ENCODE measurements around the gene TC2N. TPM values are rescaled to one million over a fixed set of nuclear protein-coding genes. Genes with fewer than 3 reads are reported as not detected.

TC2N gene
- total RNA-seq, 2 experiments from 2014 or later: 48.8 to 49.3 TPM

DNA sequence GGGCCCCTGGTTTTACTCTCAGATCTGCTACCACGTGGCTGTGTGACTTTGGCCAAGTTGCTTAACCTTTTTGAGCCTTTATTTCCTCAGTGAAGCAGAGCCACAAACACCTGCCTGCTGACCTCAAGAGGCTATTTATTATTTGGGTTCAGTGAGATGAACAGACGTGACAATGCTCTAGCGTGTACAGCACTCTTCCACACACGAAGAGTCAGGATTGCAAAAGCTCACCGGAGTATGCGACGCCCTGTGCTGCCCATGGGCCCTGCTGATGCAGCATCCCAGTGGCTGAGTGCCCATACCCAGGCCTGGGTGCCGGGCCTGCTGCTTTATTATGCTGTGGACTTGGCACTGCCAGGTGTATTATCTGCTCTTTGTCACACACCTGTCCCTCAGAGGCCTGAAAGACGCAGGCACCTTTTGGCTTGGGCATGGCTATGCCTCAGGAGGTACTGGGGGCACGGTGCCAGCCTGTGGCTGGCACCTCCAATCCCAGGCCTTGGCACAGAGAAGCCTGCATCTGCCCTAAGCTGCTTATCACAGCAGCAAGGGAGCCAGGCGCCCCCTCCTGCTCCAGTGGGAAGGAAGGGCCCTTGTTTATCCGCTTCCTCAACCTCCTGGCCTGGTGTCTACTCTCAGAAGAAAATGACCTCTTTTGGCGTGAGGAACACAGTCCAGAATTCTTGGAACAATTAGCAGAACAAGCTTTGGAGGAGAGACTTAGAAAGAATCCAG is 22.3 kb upstream of the TC2N start:
- intact Hi-C loops (cut with DNase I, micrococcal nuclease): no loop called here
- ChIA-PET CTCF (interaction anchor here (0.8 kb wide), 1 partner anchor 279 kb away, joined by 3 read pairs; no protein-coding TSS in a partner anchor), POLR2A (interaction anchor here (0.6 kb wide), 2 partner anchors 11 to 825 kb away, joined by 3 to 7 read pairs; no protein-coding TSS in a partner anchor)
- peaks cover 3% of the 10 kb centered on the region for H3K36me3 Mint-ChIP-seq (ENCODE audit: low read depth)
- H3K27me3 Mint-ChIP-seq: no peaks in the 10 kb centered on the region
- H3K4me3 Mint-ChIP-seq: no peak overlapping the region
- ATAC-seq: no peak
- no peaks in the 10 kb centered on the region for H3K9me3 Mint-ChIP-seq (ENCODE audit: low read depth)
- H3K27ac Mint-ChIP-seq: no peak overlapping the region
- H3K4me1 Mint-ChIP-seq: peaks cover 51% of the 10 kb centered on the region
- no peak for DNase-seq

DNA sequence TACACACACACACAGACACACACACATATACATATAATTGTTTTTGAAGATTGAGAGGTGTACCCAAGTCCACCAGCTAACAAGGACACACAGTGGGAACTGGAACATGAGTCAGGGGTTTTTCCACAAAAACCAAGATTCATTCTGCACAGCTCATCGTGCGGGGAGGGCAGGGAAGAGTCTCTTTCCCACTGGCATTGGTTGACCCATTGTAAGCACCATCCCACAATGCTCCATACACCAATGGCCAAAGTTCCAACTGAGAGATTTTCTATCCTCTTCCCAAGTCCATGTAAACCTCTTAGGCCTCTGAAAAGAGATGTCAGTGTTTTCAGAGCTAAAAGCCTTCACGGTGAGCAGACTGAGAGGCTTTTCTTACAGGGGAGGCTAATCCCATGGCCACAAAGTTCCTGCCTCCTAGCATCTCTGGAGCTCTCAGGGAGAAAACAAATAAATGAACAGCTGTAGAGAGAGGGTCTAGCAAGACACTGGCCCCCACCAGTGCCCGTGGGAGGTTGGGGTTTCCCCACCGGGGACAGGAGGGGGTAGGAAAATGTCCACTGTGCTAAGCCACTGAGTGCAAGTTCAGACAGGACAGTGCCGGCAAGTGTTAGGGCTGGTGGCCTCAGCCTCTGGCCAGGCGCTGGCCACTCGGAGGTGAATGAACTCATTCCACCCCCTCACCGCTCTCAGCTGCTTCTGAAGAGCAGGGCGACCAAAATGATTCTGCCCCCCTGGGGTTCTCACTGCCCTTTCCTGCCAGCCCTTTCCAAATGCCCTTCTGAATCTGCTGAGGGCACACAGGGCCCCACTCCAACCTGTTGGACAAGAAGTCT is 21.5 kb upstream of the TC2N start:
- intact Hi-C loops (cut with DNase I, micrococcal nuclease): no loop called here
- ChIA-PET POLR2A (no interaction called here), CTCF (interaction anchor here (1.1 kb wide), 1 partner anchor 23 kb away, joined by 5 read pairs; no protein-coding TSS in a partner anchor)
- Mint-ChIP-seq H3K27ac (no peak overlapping the region), H3K4me3 (no peak overlapping the region), H3K4me1 (peaks cover 48% of the 10 kb centered on the region), H3K9me3 (ENCODE audit: low read depth) (no peaks in the 10 kb centered on the region), H3K27me3 (no peaks in the 10 kb centered on the region), H3K36me3 (ENCODE audit: low read depth) (peaks cover 3% of the 10 kb centered on the region)
- ATAC-seq (no peak), DNase-seq (no peak)

DNA sequence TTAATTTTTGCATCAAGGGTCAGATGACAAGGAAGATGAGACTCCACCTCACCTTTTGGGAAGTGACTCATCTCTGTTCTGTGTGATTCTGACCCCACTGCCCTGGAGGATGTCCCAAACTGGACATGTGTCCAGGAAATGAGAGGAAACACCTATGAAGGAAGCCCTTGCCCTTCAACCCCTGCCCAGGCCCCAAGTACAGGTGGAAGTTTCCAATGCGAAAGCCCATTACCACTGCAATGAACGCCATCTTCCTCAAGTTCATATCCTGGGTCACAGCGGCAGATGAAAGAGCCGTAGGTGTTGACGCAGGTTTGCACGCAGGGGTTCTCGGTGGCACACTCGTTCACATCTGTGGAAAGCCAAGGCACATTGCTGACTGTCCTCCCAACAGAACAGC is 19.6 kb upstream of the TC2N start:
- ATAC-seq (no peak), DNase-seq (no peak)
- no peaks in the 10 kb centered on the region for H3K36me3 Mint-ChIP-seq (ENCODE audit: low read depth)
- intact Hi-C loops (cut with DNase I, micrococcal nuclease): no loop called here
- ChIA-PET POLR2A (no interaction called here), CTCF (no interaction called here)
- H3K4me1 Mint-ChIP-seq: peaks cover 31% of the 10 kb centered on the region
- H3K9me3 Mint-ChIP-seq (ENCODE audit: low read depth): no peaks in the 10 kb centered on the region
- H3K27me3 Mint-ChIP-seq: no peaks in the 10 kb centered on the region
- H3K27ac Mint-ChIP-seq: no peak overlapping the region
- H3K4me3 Mint-ChIP-seq: no peak overlapping the region

DNA sequence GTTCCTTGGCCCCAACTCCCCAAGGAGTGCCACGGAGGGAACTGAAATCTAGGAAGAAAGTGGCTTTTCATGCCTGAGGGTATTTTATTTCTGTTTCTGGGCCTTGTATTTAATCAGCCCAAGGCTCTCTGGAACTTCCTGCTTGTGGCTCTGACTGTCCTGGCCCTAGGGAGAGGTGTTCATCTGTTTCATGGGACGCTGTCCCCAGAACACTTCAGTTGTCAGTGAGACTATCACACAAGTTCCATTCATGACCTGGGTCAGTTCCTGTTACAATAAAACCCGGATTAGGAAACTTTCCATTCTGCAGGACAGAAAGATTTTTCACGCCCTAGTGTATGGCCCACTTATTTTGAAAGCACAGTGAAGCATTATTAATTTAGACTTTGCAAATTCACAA is 18.5 kb upstream of the TC2N start:
- H3K27me3 Mint-ChIP-seq: no peaks in the 10 kb centered on the region
- CTCF ChIA-PET: interaction anchor here (0.7 kb wide), 1 partner anchor 604 kb away, joined by 3 read pairs; no protein-coding TSS in a partner anchor
- peaks cover 28% of the 10 kb centered on the region for H3K4me1 Mint-ChIP-seq
- H3K4me3 Mint-ChIP-seq: no peak overlapping the region
- intact Hi-C loops (cut with DNase I, micrococcal nuclease): no loop called here
- ATAC-seq: no peak
- DNase-seq: no peak
- POLR2A ChIA-PET: no interaction called here
- H3K36me3 Mint-ChIP-seq (ENCODE audit: low read depth): no peaks in the 10 kb centered on the region
- no peak overlapping the region for H3K27ac Mint-ChIP-seq
- no peaks in the 10 kb centered on the region for H3K9me3 Mint-ChIP-seq (ENCODE audit: low read depth)

DNA sequence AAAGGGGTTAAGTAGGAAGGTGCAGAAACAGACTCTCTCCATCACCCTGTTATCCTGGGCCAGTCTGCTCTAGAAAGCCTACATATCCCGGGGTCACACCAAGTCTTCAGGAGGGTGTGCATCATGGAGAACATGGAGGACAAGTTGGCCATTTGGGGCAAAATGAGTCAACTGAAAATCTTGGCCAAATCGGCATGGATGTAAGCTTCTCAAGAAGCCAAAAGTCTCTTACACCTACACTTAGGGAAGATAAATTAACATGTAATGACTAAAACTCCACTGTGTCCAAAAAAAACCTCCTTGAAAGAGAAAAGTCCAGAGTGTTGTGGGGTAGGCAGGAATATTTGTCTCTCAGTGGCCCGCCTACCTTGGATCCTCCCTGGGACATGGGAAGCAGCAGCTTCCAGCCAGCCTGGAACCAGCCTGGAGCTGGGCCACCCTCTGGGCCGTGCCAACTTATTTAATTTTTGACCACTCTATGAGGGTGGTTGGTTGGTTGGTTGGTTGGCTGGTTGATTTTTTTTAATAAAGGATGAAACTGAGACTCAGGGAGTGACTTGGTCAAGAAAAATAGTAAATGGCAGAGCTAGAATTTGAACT is 17.9 kb upstream of the TC2N start:
- ATAC-seq (no peak), DNase-seq (no peak)
- no peaks in the 10 kb centered on the region for H3K9me3 Mint-ChIP-seq (ENCODE audit: low read depth)
- no peak overlapping the region for H3K4me3 Mint-ChIP-seq
- intact Hi-C loops (cut with DNase I, micrococcal nuclease): no loop called here
- ChIA-PET POLR2A (no interaction called here), CTCF (interaction anchor here (0.7 kb wide), 1 partner anchor 604 kb away, joined by 3 read pairs; no protein-coding TSS in a partner anchor)
- peaks cover 28% of the 10 kb centered on the region for H3K4me1 Mint-ChIP-seq
- no peaks in the 10 kb centered on the region for H3K36me3 Mint-ChIP-seq (ENCODE audit: low read depth)
- H3K27me3 Mint-ChIP-seq: no peaks in the 10 kb centered on the region
- no peak overlapping the region for H3K27ac Mint-ChIP-seq

DNA sequence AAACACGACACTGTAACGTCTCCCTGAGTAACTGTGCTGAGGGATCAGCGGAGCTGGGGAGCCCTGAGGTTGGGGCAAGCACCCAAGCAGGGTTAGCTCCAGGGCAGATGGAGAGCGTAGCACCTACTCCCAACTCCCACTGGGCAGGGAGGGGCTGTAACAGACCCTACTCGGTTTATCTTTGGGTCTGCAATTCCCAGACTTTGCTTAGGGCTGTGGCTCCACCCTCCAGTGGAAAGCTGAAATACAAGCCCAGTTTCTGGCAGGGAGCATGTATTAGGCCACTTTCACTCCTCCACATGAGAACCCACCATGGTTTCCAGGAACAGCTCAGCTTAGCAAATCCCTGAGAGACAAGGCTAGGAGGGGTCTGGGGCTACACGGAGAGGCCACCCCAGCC is 17.3 kb upstream of the TC2N start:
- POLR2A ChIA-PET: no interaction called here
- Mint-ChIP-seq H3K36me3 (ENCODE audit: low read depth) (no peaks in the 10 kb centered on the region), H3K4me1 (peaks cover 28% of the 10 kb centered on the region), H3K27me3 (no peaks in the 10 kb centered on the region), H3K27ac (no peak overlapping the region), H3K4me3 (no peak overlapping the region), H3K9me3 (ENCODE audit: low read depth) (no peaks in the 10 kb centered on the region)
- CTCF ChIA-PET: no interaction called here
- intact Hi-C loops (cut with DNase I, micrococcal nuclease): no loop called here
- DNase-seq (no peak), ATAC-seq (no peak)

DNA sequence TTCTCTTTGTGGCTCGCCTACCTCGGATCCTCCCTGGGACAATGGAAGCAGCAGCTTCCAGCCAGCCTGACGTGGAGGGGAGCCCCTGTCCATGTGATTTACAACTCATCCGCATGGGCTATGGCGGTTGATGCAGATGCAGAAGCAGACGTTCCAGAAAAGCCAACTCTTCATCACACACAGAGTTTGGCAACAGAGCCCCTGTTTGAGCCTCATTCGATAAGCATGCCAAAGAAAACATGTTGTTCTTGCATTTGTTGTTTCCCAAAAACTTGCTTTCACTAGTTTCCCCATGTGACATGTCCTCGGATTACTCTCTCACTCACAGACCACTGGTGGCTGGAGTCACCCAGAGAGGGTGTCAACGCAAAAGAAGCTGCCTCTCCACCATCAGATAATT is 16.4 kb upstream of the TC2N start:
- H3K27ac Mint-ChIP-seq: no peak overlapping the region
- intact Hi-C loops (cut with DNase I, micrococcal nuclease): loop anchor here in 1 of 2 experiments (1.0 kb wide), 1 partner anchor 8 kb away; no protein-coding TSS in a partner anchor
- no peaks in the 10 kb centered on the region for H3K36me3 Mint-ChIP-seq (ENCODE audit: low read depth)
- peaks cover 26% of the 10 kb centered on the region for H3K4me1 Mint-ChIP-seq
- ChIA-PET CTCF (interaction anchor here (1.0 kb wide), 1 partner anchor 82 kb away, joined by 3 read pairs; no protein-coding TSS in a partner anchor), POLR2A (no interaction called here)
- no peaks in the 10 kb centered on the region for H3K27me3 Mint-ChIP-seq
- ATAC-seq (no peak), DNase-seq (no peak)
- no peak overlapping the region for H3K4me3 Mint-ChIP-seq
- H3K9me3 Mint-ChIP-seq (ENCODE audit: low read depth): no peaks in the 10 kb centered on the region

DNA sequence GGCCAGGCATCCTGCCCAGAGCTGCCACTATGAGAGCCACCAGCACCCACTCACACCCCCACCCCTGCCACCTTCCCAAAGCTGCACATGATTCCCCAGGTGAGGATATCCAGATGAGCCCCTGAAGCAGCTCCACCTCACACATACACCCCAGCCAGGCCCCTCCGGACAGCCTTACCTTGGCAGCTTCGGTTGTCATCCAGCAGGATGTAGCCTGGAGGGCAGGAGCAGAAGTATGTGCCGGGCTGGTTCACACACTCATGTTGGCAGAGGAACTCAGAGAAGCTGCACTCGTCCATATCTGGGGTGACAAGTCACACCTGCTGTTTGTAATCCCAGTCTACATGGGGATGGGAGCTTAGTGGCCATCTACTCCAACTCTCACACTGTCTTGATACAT is 15.4 kb upstream of the TC2N start:
- Mint-ChIP-seq H3K4me1 (peaks cover 24% of the 10 kb centered on the region), H3K4me3 (no peak overlapping the region), H3K27me3 (no peaks in the 10 kb centered on the region), H3K36me3 (ENCODE audit: low read depth) (no peaks in the 10 kb centered on the region), H3K9me3 (ENCODE audit: low read depth) (no peaks in the 10 kb centered on the region), H3K27ac (no peak overlapping the region)
- POLR2A ChIA-PET: interaction anchor here (0.6 kb wide), 1 partner anchor 16 kb away, joined by 3 read pairs; the partner anchor contains the start of gene TC2N
- DNase-seq (no peak), ATAC-seq (no peak)
- intact Hi-C loops (cut with DNase I, micrococcal nuclease): loop anchor here in 1 of 2 experiments (1.0 kb wide), 1 partner anchor 7 kb away; no protein-coding TSS in a partner anchor
- CTCF ChIA-PET: interaction anchor here (0.6 to 1.4 kb wide), 5 partner anchors 9 to 94 kb away, joined by 3 to 10 read pairs (median 3); no protein-coding TSS in a partner anchor

DNA sequence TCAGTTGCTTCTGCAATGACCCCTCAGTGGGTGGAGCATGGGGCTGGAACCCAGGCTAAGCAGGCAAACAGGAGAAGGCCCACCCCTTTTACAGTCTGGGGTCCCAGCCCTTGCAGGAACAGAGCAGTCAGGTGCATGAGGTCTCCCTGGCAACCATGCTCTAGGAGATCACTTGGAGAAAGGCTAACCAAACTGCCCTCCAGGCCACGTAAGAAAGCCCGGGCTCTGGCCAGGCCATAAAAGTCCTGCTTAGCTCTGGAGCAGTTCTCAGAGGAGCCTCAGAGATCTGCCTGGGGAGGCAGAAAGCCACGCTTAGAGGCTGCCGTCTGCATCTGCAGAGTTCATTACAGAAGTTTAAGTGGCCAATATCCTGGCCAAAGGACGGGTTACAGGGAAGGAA is 15.0 kb upstream of the TC2N start:
- Mint-ChIP-seq H3K9me3 (ENCODE audit: low read depth) (no peaks in the 10 kb centered on the region), H3K27ac (no peak overlapping the region), H3K27me3 (no peaks in the 10 kb centered on the region)

DNA sequence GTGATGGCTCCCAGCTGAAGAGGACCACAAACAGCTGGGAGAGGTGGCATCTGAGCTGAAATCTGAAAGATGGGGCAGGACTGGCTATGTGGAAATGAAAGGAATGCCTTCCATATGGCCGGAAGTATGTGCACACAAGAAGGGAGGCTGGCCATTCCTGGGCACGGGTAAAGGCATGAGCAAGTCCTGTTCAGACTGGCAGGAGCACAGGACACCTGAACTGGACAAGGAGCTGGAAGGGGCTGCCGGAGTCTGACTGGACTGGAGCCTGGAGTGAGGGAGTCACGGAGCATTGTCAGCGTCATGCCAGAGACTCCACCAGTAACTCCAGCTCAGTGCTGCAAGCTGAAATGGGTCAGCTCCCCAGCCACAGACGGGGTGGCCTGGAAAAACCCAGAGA is 11.9 kb upstream of the TC2N start:
- ChIA-PET POLR2A (no interaction called here), CTCF (interaction anchor here (0.7 to 1.2 kb wide), 3 partner anchors 12 to 200 kb away, joined by 3 read pairs; no protein-coding TSS in a partner anchor)
- no peaks in the 10 kb centered on the region for H3K36me3 Mint-ChIP-seq (ENCODE audit: low read depth)
- DNase-seq (no peak), ATAC-seq (no peak)
- no peak overlapping the region for H3K4me3 Mint-ChIP-seq
- H3K27me3 Mint-ChIP-seq: no peaks in the 10 kb centered on the region
- H3K9me3 Mint-ChIP-seq (ENCODE audit: low read depth): no peaks in the 10 kb centered on the region
- H3K27ac Mint-ChIP-seq: no peak overlapping the region
- intact Hi-C loops (cut with DNase I, micrococcal nuclease): no loop called here
- H3K4me1 Mint-ChIP-seq: peaks cover 54% of the 10 kb centered on the region

More for the DNA sequence above, 15.0 kb upstream of the TC2N start:
- Mint-ChIP-seq H3K36me3 (ENCODE audit: low read depth) (no peaks in the 10 kb centered on the region), H3K4me1 (peaks cover 27% of the 10 kb centered on the region), H3K4me3 (no peak overlapping the region)
- ATAC-seq (no peak), DNase-seq (no peak)
- ChIA-PET CTCF (interaction anchor here (0.6 to 1.4 kb wide), 3 partner anchors 9 to 94 kb away, joined by 3 to 10 read pairs (median 3); no protein-coding TSS in a partner anchor), POLR2A (interaction anchor here (0.6 kb wide), 1 partner anchor 15 kb away, joined by 3 read pairs; the partner anchor contains the start of gene TC2N)
- intact Hi-C loops (cut with DNase I, micrococcal nuclease): no loop called here

DNA sequence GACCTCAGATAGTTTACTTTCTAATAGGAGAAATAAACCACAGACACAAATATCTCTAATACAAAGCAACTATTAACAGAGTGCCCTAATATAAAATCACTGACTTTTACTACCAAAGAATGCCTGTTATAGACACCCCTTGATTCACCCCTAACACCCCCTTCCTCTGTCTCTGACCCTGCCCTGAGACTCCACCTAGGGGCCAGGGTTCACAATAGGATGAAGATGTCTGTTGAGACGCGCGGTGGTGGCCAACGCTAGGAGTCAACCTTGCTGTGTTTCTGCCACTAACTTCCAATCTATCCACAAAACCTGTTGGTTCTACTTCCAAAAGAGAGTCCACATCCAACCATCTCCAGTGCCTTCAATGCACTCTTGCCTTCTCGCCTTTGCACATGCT is 10.9 kb upstream of the TC2N start:
- intact Hi-C loops (cut with DNase I, micrococcal nuclease): no loop called here
- ChIA-PET CTCF (interaction anchor here (1.0 kb wide), 1 partner anchor 15 kb away, joined by 3 read pairs; no protein-coding TSS in a partner anchor), POLR2A (no interaction called here)
- H3K27me3 Mint-ChIP-seq: no peaks in the 10 kb centered on the region
- H3K9me3 Mint-ChIP-seq (ENCODE audit: low read depth): no peaks in the 10 kb centered on the region
- ATAC-seq (no peak), DNase-seq (no peak)
- no peaks in the 10 kb centered on the region for H3K36me3 Mint-ChIP-seq (ENCODE audit: low read depth)
- H3K4me3 Mint-ChIP-seq: no peak overlapping the region
- H3K4me1 Mint-ChIP-seq: peaks cover 63% of the 10 kb centered on the region
- H3K27ac Mint-ChIP-seq: no peak overlapping the region

Data from activated CD4-positive, alpha-beta T cell treated with anti-CD3 and anti-CD28 coated beads for 36 hours (primary cell).